ENCODE measurements around the gene HPSE.

GRCh38 chr4:83281307-83281706, 53.3 kb downstream of the HPSE start:
- TF ChIP-seq CTCF (IDR thresholded peaks at IDR 0.05) (no peak), POLR2A (IDR thresholded peaks at IDR 0.05) (no peak)
